ENCODE measurements around the gene BCL11B.

Gene BCL11B

DNA sequence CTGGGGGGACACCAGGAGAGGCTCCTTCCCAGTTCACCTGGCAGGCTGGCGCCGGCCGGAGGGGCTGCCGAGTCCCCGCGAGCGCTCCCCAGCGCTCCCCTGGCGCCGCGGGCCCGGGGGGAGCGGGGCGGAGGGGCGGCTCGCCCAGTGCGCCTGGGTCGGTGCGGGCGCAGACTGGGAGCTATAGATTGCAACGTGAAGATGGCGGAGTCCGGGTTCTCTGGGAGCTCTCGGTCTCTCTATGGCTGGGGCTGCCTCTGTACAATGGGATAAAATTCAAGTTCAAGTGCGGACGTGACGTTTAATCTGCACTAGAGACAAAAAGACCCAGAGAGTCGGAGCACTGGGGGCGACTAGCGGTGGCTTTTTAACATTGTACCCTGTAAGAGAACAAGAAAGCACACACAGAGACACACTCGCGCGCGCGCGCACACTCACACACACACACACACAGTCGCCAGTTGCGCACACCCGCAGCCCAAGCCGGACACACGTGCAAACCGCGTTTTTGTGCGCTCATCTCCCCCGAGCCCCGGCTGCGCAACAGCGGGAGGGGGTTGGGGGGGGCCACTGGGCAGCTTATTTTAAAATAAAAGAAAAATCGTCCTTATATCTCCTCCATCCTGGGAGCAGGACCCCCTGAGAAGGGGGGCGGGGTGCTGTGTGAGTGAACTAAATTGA lies at the start of gene BCL11B:
Gene BCL11B, minus strand, starts transcription at position 247 of the 681 bp plus-strand sequence. CDS start 979 bp downstream, outside the sequence.
- H3K4me3 ChIP-seq (ENCODE audit: control insufficient read depth, low read depth, low read length): peak within 1 kb of the TSS; percentile 41
- peak; percentile 16 for DNase-seq (ENCODE audit: low read depth)

DNA sequence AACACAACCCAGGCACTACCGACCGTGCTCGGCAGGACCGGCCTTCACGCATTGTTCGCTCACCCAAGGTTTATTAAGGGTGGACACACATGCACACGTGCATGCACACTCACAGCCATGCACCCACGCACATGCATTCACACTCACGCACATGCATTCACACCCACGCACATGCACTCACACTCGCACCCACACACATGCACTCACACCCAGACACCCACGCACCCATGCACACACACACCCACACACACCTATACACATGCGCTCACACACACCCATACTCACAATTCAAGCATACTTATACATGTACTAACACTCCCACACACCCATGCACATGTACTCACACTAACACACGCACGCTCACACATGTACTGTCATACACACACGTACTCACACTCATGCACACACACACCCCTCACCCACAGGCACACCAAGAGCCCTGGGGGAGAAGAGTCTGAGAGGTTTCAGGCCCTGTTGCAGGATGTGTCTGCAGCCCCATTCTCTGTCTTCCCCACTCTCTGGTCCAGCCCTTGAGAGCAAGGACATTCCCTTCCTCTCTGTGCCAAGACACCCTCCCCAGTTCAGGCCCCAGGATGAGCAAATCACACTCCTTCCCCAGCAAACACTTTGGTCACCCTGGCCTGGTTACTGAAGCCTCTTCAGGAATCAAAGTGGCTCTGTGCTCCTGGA lies 49.4 kb upstream of the BCL11B start:
- no peak for TF ChIP-seq CTCF (IDR thresholded peaks at IDR 0.05; ENCODE audit: control insufficient read depth, insufficient read depth, low read depth, low read length, missing control alignments)
- DNase-seq (ENCODE audit: low read depth): no peak

More for the DNA sequence above, at the start of gene BCL11B:
- peak; percentile 52 for TF ChIP-seq CTCF (IDR thresholded peaks at IDR 0.05; ENCODE audit: control insufficient read depth, insufficient read depth, low read depth, low read length, missing control alignments)

DNA sequence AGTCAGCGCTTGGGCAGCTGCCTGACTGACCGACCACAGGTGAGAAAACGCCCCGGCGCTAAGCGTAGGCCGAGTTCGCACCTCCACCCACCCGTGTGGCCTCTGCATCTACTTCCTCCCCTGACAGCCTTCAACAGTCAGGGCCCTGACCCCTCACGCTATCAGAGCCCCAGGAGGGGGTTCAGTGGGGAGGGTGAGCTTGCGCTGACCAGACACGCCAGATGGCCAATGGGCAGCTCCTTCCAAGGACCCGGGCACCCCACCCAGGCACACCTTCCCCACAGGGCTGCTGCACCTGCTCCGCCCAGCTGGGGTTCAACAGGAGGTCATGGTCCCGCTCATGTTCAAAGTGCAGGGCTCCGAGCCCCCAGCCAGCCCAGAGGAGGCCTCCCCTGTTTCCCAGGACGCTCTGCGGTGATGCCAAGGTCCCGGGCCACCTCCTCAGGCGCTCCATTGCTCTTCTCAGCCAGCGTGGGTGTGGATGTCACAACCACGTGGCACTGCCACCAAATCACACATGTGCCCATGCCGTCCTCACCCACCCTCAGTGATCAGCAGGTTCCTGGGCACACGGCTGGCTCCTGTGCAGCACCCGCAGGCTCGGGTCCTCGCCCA lies 48.7 kb upstream of the BCL11B start:
- TF ChIP-seq CTCF (IDR thresholded peaks at IDR 0.05; ENCODE audit: control insufficient read depth, insufficient read depth, low read depth, low read length, missing control alignments): no peak
- no peak overlapping the region for H3K4me3 ChIP-seq (ENCODE audit: control insufficient read depth, low read depth, low read length)
- no peak for DNase-seq (ENCODE audit: low read depth)

More for the DNA sequence above, 49.4 kb upstream of the BCL11B start:
- no peak overlapping the region for H3K4me3 ChIP-seq (ENCODE audit: control insufficient read depth, low read depth, low read length)

DNA sequence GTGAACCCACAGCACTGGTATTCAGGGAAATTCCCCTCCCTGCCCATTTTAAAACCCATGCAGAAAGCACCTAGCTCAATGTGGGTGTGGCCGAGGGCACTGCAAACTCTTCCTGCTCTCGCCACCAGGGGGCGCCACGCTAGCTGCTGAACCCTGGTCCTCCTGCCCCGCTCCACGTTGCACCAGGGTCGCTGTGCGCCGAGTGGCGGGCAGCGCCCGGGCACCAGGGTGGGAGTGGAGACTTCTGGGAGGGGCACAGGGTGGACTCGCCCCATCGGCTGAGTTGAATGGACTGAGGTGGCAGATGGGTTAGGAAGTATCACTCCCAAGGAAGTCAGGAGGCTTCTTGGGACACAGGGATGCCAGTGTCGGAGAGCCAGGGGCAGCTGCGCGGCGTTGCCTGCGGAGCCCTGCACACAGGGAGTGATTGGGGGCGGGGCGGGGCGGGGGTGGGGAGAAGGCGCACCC lies 48.1 kb upstream of the BCL11B start:
- DNase-seq (ENCODE audit: low read depth): no peak
- peak; percentile 82 for TF ChIP-seq CTCF (IDR thresholded peaks at IDR 0.05; ENCODE audit: control insufficient read depth, insufficient read depth, low read depth, low read length, missing control alignments)
- no peak overlapping the region for H3K4me3 ChIP-seq (ENCODE audit: control insufficient read depth, low read depth, low read length)

DNA sequence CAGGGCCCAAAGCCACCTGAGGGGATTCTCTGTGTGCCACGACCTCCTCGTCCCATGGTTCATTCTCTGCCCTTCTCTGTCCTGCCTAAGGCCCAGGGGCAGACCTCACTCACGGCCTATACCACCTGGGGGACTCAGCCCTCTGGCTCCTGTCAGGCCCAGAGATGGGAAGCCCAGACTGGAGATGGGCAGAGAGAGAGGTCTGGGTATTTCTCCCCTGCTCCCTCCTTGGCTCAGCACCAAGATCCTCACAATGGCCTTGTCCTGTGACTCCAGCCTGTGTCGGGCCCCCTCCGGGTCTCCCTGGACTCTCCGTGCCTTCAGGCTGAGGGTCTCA lies 46.9 kb upstream of the BCL11B start:
- no peak for DNase-seq (ENCODE audit: low read depth)
- H3K4me3 ChIP-seq (ENCODE audit: control insufficient read depth, low read depth, low read length): no peak overlapping the region
- TF ChIP-seq CTCF (IDR thresholded peaks at IDR 0.05; ENCODE audit: control insufficient read depth, insufficient read depth, low read depth, low read length, missing control alignments): no peak

GRCh38 chr14:99318091-99318958 lies 46.3 kb upstream of the BCL11B start:
- no peak for DNase-seq (ENCODE audit: low read depth)
- no peak for TF ChIP-seq CTCF (IDR thresholded peaks at IDR 0.05; ENCODE audit: control insufficient read depth, insufficient read depth, low read depth, low read length, missing control alignments)
- H3K4me3 ChIP-seq (ENCODE audit: control insufficient read depth, low read depth, low read length): no peak overlapping the region
